ENCODE data around the gene PRRC2B. TPM values are rescaled to one million over a fixed set of nuclear protein-coding genes. Genes with fewer than 3 reads are reported as not detected.

The PRRC2B gene
- total RNA-seq, 1 donor, result 69.7 TPM

- H3K4me3 ChIP-seq (ENCODE audit: low read depth, low read length), result no peak overlapping the region
- TF ChIP-seq CTCF (IDR thresholded peaks at IDR 0.05; ENCODE audit: insufficient read depth, low read length), result no peak
- DNase-seq (ENCODE audit: low read depth), result no peak
Measured at GRCh38 chr9:131523451-131524435, 129.9 kb downstream of the PRRC2B start.

GRCh38 chr9:131524665-131525315, 130.9 kb downstream of the PRRC2B start:
- no peak overlapping the region for H3K4me3 ChIP-seq (ENCODE audit: low read depth, low read length)
- no peak for DNase-seq (ENCODE audit: low read depth)
- TF ChIP-seq CTCF (IDR thresholded peaks at IDR 0.05; ENCODE audit: insufficient read depth, low read length), result no peak

GRCh38 chr9:131525643-131526565, 132.0 kb downstream of the PRRC2B start:
- no peak overlapping the region for H3K4me3 ChIP-seq (ENCODE audit: low read depth, low read length)
- no peak for DNase-seq (ENCODE audit: low read depth)
- no peak for TF ChIP-seq CTCF (IDR thresholded peaks at IDR 0.05; ENCODE audit: insufficient read depth, low read length)

- no peak for DNase-seq (ENCODE audit: low read depth)
- no peak for TF ChIP-seq CTCF (IDR thresholded peaks at IDR 0.05; ENCODE audit: insufficient read depth, low read length)
- no peak overlapping the region for H3K4me3 ChIP-seq (ENCODE audit: low read depth, low read length)
Measured at GRCh38 chr9:131528186-131528585, 134.3 kb downstream of the PRRC2B start.

GRCh38 chr9:131528886-131529505, 135.1 kb downstream of the PRRC2B start:
- DNase-seq (ENCODE audit: low read depth), result no peak
- H3K4me3 ChIP-seq (ENCODE audit: low read depth, low read length), result no peak overlapping the region
- TF ChIP-seq CTCF (IDR thresholded peaks at IDR 0.05; ENCODE audit: insufficient read depth, low read length), result no peak
